Measurements from ENCODE around the gene CPED1. TPM values are rescaled to one million over a fixed set of nuclear protein-coding genes. Genes with fewer than 3 reads are reported as not detected.

Gene CPED1
- polyA plus RNA-seq, 1 donor from 2014 or later = not detected

DNA sequence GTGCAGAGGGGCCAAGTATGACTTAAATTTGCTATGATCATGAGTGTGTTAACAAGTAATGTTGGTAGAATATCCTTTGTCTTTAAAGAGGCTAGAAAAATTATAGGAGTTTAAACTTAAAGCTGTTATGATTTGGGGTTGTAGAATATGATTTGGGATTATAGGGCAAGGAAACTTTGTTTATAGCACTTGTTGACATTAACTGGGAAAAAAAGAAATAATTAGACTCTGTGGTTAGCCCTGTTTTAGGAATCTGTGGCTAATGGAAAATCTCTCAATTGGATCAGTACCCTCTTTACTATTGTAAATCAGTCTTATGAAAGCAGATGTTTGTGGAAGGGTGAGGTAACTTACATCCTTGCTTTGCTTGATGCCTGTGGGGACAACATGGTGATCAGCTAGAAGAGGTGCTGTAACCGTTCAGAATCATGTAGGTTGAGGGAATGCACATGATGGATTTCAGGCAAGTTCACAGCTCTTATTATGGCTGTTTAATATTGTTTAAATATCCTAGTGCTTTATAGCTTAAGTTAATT lies 26.8 kb upstream of the CPED1 start:
- no peaks in the 10 kb centered on the region for H3K9me2 ChIP-seq (ENCODE audit: insufficient read depth, low read length)
- no peak overlapping the region for H3K4me2 ChIP-seq (ENCODE audit: low read length)
- no peak overlapping the region for H3K4me3 ChIP-seq (ENCODE audit: low read length)
- H3K27ac ChIP-seq (ENCODE audit: low read length) = no peak overlapping the region
- H3K27me3 ChIP-seq (ENCODE audit: insufficient read depth, low read depth, low read length) = no peaks in the 10 kb centered on the region
- no peaks in the 10 kb centered on the region for H3F3A ChIP-seq (ENCODE audit: insufficient read depth, low read length, poor library complexity, severe bottlenecking)
- no peaks in the 10 kb centered on the region for H3K79me2 ChIP-seq (replicated peaks; ENCODE audit: insufficient read depth, low read length)
- H3K9ac ChIP-seq (ENCODE audit: low read length) = no peak overlapping the region
- H2AFZ ChIP-seq (ENCODE audit: low read depth, low read length) = no peak overlapping the region
- no peaks in the 10 kb centered on the region for H4K20me1 ChIP-seq (ENCODE audit: insufficient read depth)
- no peak for TF ChIP-seq POLR2AphosphoS5 (IDR thresholded peaks at IDR 0.05)
- TF ChIP-seq, protein P1, sequence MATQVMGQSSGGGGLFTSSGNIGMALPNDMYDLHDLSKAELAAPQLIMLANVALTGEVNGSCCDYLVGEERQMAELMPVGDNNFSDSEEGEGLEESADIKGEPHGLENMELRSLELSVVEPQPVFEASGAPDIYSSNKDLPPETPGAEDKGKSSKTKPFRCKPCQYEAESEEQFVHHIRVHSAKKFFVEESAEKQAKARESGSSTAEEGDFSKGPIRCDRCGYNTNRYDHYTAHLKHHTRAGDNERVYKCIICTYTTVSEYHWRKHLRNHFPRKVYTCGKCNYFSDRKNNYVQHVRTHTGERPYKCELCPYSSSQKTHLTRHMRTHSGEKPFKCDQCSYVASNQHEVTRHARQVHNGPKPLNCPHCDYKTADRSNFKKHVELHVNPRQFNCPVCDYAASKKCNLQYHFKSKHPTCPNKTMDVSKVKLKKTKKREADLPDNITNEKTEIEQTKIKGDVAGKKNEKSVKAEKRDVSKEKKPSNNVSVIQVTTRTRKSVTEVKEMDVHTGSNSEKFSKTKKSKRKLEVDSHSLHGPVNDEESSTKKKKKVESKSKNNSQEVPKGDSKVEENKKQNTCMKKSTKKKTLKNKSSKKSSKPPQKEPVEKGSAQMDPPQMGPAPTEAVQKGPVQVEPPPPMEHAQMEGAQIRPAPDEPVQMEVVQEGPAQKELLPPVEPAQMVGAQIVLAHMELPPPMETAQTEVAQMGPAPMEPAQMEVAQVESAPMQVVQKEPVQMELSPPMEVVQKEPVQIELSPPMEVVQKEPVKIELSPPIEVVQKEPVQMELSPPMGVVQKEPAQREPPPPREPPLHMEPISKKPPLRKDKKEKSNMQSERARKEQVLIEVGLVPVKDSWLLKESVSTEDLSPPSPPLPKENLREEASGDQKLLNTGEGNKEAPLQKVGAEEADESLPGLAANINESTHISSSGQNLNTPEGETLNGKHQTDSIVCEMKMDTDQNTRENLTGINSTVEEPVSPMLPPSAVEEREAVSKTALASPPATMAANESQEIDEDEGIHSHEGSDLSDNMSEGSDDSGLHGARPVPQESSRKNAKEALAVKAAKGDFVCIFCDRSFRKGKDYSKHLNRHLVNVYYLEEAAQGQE (IDR thresholded peaks at IDR 0.05; ENCODE audit: borderline replicate concordance) = no peak
- no peak for TF ChIP-seq SMC3 (conservative IDR thresholded peaks at IDR 0.05; ENCODE audit: poor library complexity)
- no peak for TF ChIP-seq TAF1 (IDR thresholded peaks at IDR 0.05; ENCODE audit: low read depth)
- no peak for TF ChIP-seq MXI1 (conservative IDR thresholded peaks at IDR 0.05; ENCODE audit: poor library complexity, severe bottlenecking)
- TF ChIP-seq EP300 (conservative IDR thresholded peaks at IDR 0.05; ENCODE audit: poor library complexity, severe bottlenecking) = no peak
- no peak for TF ChIP-seq EZH2 (IDR thresholded peaks at IDR 0.05; ENCODE audit: borderline replicate concordance, insufficient read depth, low read length, poor library complexity, severe bottlenecking)
- TF ChIP-seq, protein P2, sequence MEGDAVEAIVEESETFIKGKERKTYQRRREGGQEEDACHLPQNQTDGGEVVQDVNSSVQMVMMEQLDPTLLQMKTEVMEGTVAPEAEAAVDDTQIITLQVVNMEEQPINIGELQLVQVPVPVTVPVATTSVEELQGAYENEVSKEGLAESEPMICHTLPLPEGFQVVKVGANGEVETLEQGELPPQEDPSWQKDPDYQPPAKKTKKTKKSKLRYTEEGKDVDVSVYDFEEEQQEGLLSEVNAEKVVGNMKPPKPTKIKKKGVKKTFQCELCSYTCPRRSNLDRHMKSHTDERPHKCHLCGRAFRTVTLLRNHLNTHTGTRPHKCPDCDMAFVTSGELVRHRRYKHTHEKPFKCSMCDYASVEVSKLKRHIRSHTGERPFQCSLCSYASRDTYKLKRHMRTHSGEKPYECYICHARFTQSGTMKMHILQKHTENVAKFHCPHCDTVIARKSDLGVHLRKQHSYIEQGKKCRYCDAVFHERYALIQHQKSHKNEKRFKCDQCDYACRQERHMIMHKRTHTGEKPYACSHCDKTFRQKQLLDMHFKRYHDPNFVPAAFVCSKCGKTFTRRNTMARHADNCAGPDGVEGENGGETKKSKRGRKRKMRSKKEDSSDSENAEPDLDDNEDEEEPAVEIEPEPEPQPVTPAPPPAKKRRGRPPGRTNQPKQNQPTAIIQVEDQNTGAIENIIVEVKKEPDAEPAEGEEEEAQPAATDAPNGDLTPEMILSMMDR (IDR thresholded peaks at IDR 0.05; ENCODE audit: poor library complexity, severe bottlenecking) = no peak
- no peak for TF ChIP-seq RAD21 (conservative IDR thresholded peaks at IDR 0.05)
- H3K36me3 ChIP-seq (ENCODE audit: insufficient read depth, low read length) = no peaks in the 10 kb centered on the region
- H3K9me3 ChIP-seq (ENCODE audit: low read length) = no peaks in the 10 kb centered on the region

DNA sequence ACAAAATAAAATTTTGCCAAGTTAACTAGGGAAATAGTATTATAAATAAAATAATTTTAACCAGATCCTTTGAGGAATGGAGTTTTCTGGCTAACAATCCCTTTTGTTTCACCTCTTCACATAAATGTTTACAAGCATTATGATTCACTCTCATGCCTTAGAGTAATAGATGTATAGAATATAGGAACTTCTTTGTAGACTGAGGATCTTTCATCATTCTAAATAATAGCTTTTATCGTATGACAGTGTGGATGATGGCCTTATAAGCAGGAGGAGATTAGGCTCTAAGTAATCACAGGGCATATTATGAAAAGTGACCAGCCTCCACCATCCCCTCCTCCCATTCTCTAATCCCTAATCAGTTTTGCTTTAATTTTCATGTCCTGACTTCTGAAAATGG lies 24.4 kb upstream of the CPED1 start:
- Histone ChIP-seq H3K4me3 (ENCODE audit: low read length) (no peak overlapping the region), H3K27me3 (ENCODE audit: insufficient read depth, low read depth, low read length) (no peaks in the 10 kb centered on the region), H3K36me3 (ENCODE audit: insufficient read depth, low read length) (no peaks in the 10 kb centered on the region), H3K9ac (ENCODE audit: low read length) (no peak overlapping the region), H3K4me2 (ENCODE audit: low read length) (no peak overlapping the region), H3K79me2 (replicated peaks; ENCODE audit: insufficient read depth, low read length) (no peaks in the 10 kb centered on the region), H2AFZ (ENCODE audit: low read depth, low read length) (no peak overlapping the region), H3K27ac (ENCODE audit: low read length) (no peak overlapping the region), H3K9me2 (ENCODE audit: insufficient read depth, low read length) (no peaks in the 10 kb centered on the region), H3F3A (ENCODE audit: insufficient read depth, low read length, poor library complexity, severe bottlenecking) (no peaks in the 10 kb centered on the region), H4K20me1 (ENCODE audit: insufficient read depth) (no peaks in the 10 kb centered on the region), H3K9me3 (ENCODE audit: low read length) (no peaks in the 10 kb centered on the region)
- TF ChIP-seq, protein P2 (IDR thresholded peaks at IDR 0.05; ENCODE audit: poor library complexity, severe bottlenecking) = no peak
- TF ChIP-seq TAF1 (IDR thresholded peaks at IDR 0.05; ENCODE audit: low read depth) (no peak), EZH2 (IDR thresholded peaks at IDR 0.05; ENCODE audit: borderline replicate concordance, insufficient read depth, low read length, poor library complexity, severe bottlenecking) (no peak), EP300 (conservative IDR thresholded peaks at IDR 0.05; ENCODE audit: poor library complexity, severe bottlenecking) (no peak), POLR2AphosphoS5 (IDR thresholded peaks at IDR 0.05) (no peak), SMC3 (conservative IDR thresholded peaks at IDR 0.05; ENCODE audit: poor library complexity) (no peak), MXI1 (conservative IDR thresholded peaks at IDR 0.05; ENCODE audit: poor library complexity, severe bottlenecking) (no peak), RAD21 (conservative IDR thresholded peaks at IDR 0.05) (no peak)
- TF ChIP-seq, protein P1 (IDR thresholded peaks at IDR 0.05; ENCODE audit: borderline replicate concordance) = no peak
